Measurements from ENCODE around the gene ZDHHC16. TPM values are rescaled to one million over a fixed set of nuclear protein-coding genes. Genes with fewer than 3 reads are reported as not detected.
A peak's percentile ranks its signal among the peaks of the same experiment; 100 is the strongest.

Gene ZDHHC16
- total and polyA plus RNA-seq, 2 donors from 2014 or later = 35.9 to 48.9 TPM

DNA sequence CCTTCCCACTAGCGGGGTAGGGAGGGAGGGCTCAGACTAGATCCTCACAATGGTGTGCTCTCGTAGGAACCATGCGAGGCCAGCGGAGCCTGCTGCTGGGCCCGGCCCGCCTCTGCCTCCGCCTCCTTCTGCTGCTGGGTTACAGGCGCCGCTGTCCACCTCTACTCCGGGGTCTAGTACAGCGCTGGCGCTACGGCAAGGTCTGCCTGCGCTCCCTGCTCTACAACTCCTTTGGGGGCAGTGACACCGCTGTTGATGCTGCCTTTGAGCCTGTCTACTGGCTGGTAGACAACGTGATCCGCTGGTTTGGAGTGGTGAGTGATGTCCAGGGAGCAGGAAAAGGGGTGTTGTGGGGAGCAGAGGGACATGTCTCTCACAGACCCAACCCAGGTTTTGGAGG is 5.6 kb downstream of the ZDHHC16 start:
- H3K4me3 ChIP-seq (ENCODE audit: low read length in 3 of 3) = no peak overlapping the region
- no peaks in the 10 kb centered on the region for H3K9me3 ChIP-seq (ENCODE audit: control insufficient read depth in 2 of 3, insufficient read depth in 1 of 3, low read length in 3 of 3)
- intact Hi-C loops (cut with DNase I) = no loop called here
- H3K27me3 ChIP-seq (ENCODE audit: control insufficient read depth, insufficient read depth, low read length) = no peaks in the 10 kb centered on the region
- H3K9ac ChIP-seq (ENCODE audit: low read length in 3 of 3) = no peak overlapping the region
- H3K4me1 ChIP-seq (ENCODE audit: control insufficient read depth in 2 of 3, insufficient read depth in 2 of 3, low read depth in 1 of 3, low read length in 3 of 3) = peaks cover 0 to 13% (median 12%) of the 10 kb centered on the region in 3 donors
- H3K36me3 ChIP-seq (ENCODE audit: control insufficient read depth in 2 of 3, insufficient read depth in 3 of 3, low read length in 3 of 3) = peaks cover 0 to 10% (median 2%) of the 10 kb centered on the region in 3 donors
- FAIRE-seq = no peak
- TF ChIP-seq CTCF (IDR thresholded peaks at IDR 0.05; ENCODE audit: borderline replicate concordance, extremely low read depth, insufficient read depth) = no peak
- no peak for DNase-seq
- H3K27ac ChIP-seq (ENCODE audit: low read depth in 2 of 2, low read length in 2 of 2) = no peak overlapping the region

- intact Hi-C loops (cut with DNase I) = no loop called here
- DNase-seq (no peak), FAIRE-seq (no peak)
- Histone ChIP-seq H3K4me3 (ENCODE audit: low read length in 3 of 3) (no peak overlapping the region), H3K36me3 (ENCODE audit: control insufficient read depth in 2 of 3, insufficient read depth in 3 of 3, low read length in 3 of 3) (peaks cover 0 to 12% (median 2%) of the 10 kb centered on the region in 3 donors), H3K27me3 (ENCODE audit: control insufficient read depth, insufficient read depth, low read length) (no peaks in the 10 kb centered on the region), H3K27ac (ENCODE audit: low read depth in 2 of 2, low read length in 2 of 2) (no peak overlapping the region), H3K9me3 (ENCODE audit: control insufficient read depth in 2 of 3, insufficient read depth in 1 of 3, low read length in 3 of 3) (no peaks in the 10 kb centered on the region), H3K4me1 (ENCODE audit: control insufficient read depth in 2 of 3, insufficient read depth in 2 of 3, low read depth in 1 of 3, low read length in 3 of 3) (peaks cover 0 to 8% (median 6%) of the 10 kb centered on the region in 3 donors), H3K9ac (ENCODE audit: low read length in 3 of 3) (no peak overlapping the region)
- TF ChIP-seq CTCF (IDR thresholded peaks at IDR 0.05; ENCODE audit: borderline replicate concordance, extremely low read depth, insufficient read depth) = no peak
These were observed 6.4 kb downstream of the ZDHHC16 start for GRCh38 chr10:97452352-97452751.

DNA sequence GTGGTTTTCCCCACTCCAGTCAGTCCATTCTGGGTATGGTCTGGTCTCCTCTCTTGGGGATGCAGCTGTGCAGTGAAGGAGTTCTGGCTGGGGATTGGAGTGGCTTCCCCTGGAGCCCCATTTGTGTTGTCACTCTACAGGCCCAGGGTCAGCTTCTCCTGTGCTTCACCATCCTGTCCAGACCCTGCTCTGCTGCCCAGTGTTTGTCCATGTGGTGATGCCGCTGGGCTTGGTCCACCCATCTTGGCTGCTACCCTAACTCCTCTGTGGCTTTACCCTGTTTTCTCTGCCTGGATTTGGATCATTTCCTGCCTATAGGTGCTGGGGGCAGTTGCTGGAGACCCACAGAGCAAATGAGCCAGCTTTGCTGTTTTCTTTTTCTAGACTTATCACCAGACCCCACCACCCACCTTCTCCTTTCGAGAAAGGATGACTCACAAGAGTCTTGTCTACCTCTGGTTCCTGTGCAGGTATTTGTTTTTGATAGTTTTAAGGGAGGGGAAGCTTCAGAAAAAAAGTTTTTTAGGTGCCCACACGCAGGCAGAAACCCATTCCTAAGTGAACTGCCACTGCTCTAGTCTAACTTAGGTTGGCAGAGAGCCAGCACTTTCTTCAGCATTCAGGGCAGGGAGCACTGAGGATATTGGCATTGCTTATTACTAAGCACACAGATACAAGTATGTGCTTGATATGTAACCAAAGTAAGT is 8.5 kb downstream of the ZDHHC16 start:
- Histone ChIP-seq H3K4me1 (ENCODE audit: control insufficient read depth in 2 of 3, insufficient read depth in 2 of 3, low read depth in 1 of 3, low read length in 3 of 3) (peaks cover 0 to 4% (median 3%) of the 10 kb centered on the region in 3 donors), H3K9me3 (ENCODE audit: control insufficient read depth in 2 of 3, insufficient read depth in 1 of 3, low read length in 3 of 3) (no peaks in the 10 kb centered on the region), H3K27me3 (ENCODE audit: control insufficient read depth, insufficient read depth, low read length) (no peaks in the 10 kb centered on the region), H3K9ac (ENCODE audit: low read length in 3 of 3) (no peak overlapping the region), H3K36me3 (ENCODE audit: control insufficient read depth in 2 of 3, insufficient read depth in 3 of 3, low read length in 3 of 3) (peaks cover 5 to 26% (median 14%) of the 10 kb centered on the region in 3 donors), H3K4me3 (ENCODE audit: low read length in 3 of 3) (no peak overlapping the region), H3K27ac (ENCODE audit: low read depth in 2 of 2, low read length in 2 of 2) (no peak overlapping the region)
- no peak for FAIRE-seq
- intact Hi-C loops (cut with DNase I) = no loop called here
- DNase-seq = peak in 1 of 5 donors; percentile 29
- no peak for TF ChIP-seq CTCF (IDR thresholded peaks at IDR 0.05; ENCODE audit: borderline replicate concordance, extremely low read depth, insufficient read depth)
